ENCODE measurements around the gene RNF31. TPM values are rescaled to one million over a fixed set of nuclear protein-coding genes. Genes with fewer than 3 reads are reported as not detected.

RNF31 gene
- total and polyA plus RNA-seq, 2 experiments from 2014 or later: 27.8 to 29.7 TPM

- Histone ChIP-seq H4K20me1 (ENCODE audit: insufficient read depth, poor library complexity, severe bottlenecking) (no peaks in the 10 kb centered on the region), H3K4me3 (peak overlapping the region; percentile 44), H3K79me2 (peaks cover 20% of the 10 kb centered on the region), H2AFZ (peak overlapping the region; percentile 63), H3K4me1 (ENCODE audit: insufficient read depth) (peaks cover 9% of the 10 kb centered on the region), H3K27ac (peak overlapping the region; percentile 98), H3K36me3 (replicated peaks; ENCODE audit: insufficient read depth, low read depth) (no peaks in the 10 kb centered on the region), H3K27me3 (no peaks in the 10 kb centered on the region), H3K9me3 (ENCODE audit: low read depth) (no peaks in the 10 kb centered on the region), H3K4me2 (peak overlapping the region; percentile 77), H3K9me2 (replicated peaks; ENCODE audit: insufficient read depth) (no peaks in the 10 kb centered on the region)
- DNase-seq (ENCODE audit: low spot score): peak; percentile 94
- under 1% methylated on average over 40 of the region's 42 CpGs for WGBS (ENCODE audit: low lambda C conversion rate, missing lambda C conversion rate)
- no peak for TF ChIP-seq EZH2 (IDR thresholded peaks at IDR 0.05; ENCODE audit: borderline replicate concordance)
- TF ChIP-seq EZH2phosphoT487 (IDR thresholded peaks at IDR 0.05; ENCODE audit: low read depth, severe bottlenecking, unreplicated experiment): no peak
- TF ChIP-seq CTCF (IDR thresholded peaks at IDR 0.05; ENCODE audit: poor library complexity): no peak
Measured at GRCh38 chr14:24113801-24114531, 33.3 kb upstream of the RNF31 start.

GRCh38 chr14:24114532-24115421, 32.5 kb upstream of the RNF31 start, which contains the start of the genes DCAF11 and NRL:
Gene DCAF11, plus strand, starts transcription at chr14:24114777. Its CDS starts 818 bp downstream, at chr14:24115595.
Gene NRL, minus strand, starts transcription at chr14:24114949. Its CDS starts 32,101 bp downstream, at chr14:24082848.
- TF ChIP-seq EZH2 (IDR thresholded peaks at IDR 0.05; ENCODE audit: borderline replicate concordance): no peak
- TF ChIP-seq CTCF (IDR thresholded peaks at IDR 0.05; ENCODE audit: poor library complexity): no peak
- TF ChIP-seq EZH2phosphoT487 (IDR thresholded peaks at IDR 0.05; ENCODE audit: low read depth, severe bottlenecking, unreplicated experiment): no peak
- Histone ChIP-seq H3K9me2 (replicated peaks; ENCODE audit: insufficient read depth) (no peaks in the 10 kb centered on the region), H4K20me1 (ENCODE audit: insufficient read depth, poor library complexity, severe bottlenecking) (no peaks in the 10 kb centered on the region), H3K79me2 (peaks cover 20% of the 10 kb centered on the region), H3K4me3 (peak within 1 kb of the TSS; percentile 44), H3K4me1 (ENCODE audit: insufficient read depth) (peaks cover 9% of the 10 kb centered on the region), H2AFZ (peak within 1 kb of the TSS; percentile 63), H3K27me3 (no peaks in the 10 kb centered on the region), H3K27ac (peak within 1 kb of the TSS; percentile 98), H3K4me2 (peak within 1 kb of the TSS; percentile 79), H3K9me3 (ENCODE audit: low read depth) (no peaks in the 10 kb centered on the region), H3K36me3 (replicated peaks; ENCODE audit: insufficient read depth, low read depth) (no peaks in the 10 kb centered on the region)
- WGBS (ENCODE audit: low lambda C conversion rate, missing lambda C conversion rate): under 1% methylated on average over 63 of the region's 65 CpGs
- DNase-seq (ENCODE audit: low spot score): peak; percentile 99

GRCh38 chr14:24115422-24116127, 31.7 kb upstream of the RNF31 start:
- H3K9me3 ChIP-seq (ENCODE audit: low read depth): no peaks in the 10 kb centered on the region
- H3K9me2 ChIP-seq (replicated peaks; ENCODE audit: insufficient read depth): no peaks in the 10 kb centered on the region
- 4% methylated on average over 14 of the region's 14 CpGs for WGBS (ENCODE audit: low lambda C conversion rate, missing lambda C conversion rate)
- TF ChIP-seq CTCF (IDR thresholded peaks at IDR 0.05; ENCODE audit: poor library complexity): no peak
- TF ChIP-seq EZH2phosphoT487 (IDR thresholded peaks at IDR 0.05; ENCODE audit: low read depth, severe bottlenecking, unreplicated experiment): no peak
- TF ChIP-seq EZH2 (IDR thresholded peaks at IDR 0.05; ENCODE audit: borderline replicate concordance): no peak
- no peaks in the 10 kb centered on the region for H4K20me1 ChIP-seq (ENCODE audit: insufficient read depth, poor library complexity, severe bottlenecking)
- H3K27me3 ChIP-seq: no peaks in the 10 kb centered on the region
- H3K27ac ChIP-seq: peak overlapping the region; percentile 65
- H3K4me2 ChIP-seq: peak overlapping the region; percentile 79
- peaks cover 17% of the 10 kb centered on the region for H3K79me2 ChIP-seq
- H3K4me3 ChIP-seq: peak overlapping the region; percentile 7
- peak overlapping the region; percentile 7 for H2AFZ ChIP-seq
- no peaks in the 10 kb centered on the region for H3K36me3 ChIP-seq (replicated peaks; ENCODE audit: insufficient read depth, low read depth)
- no peak for DNase-seq (ENCODE audit: low spot score)
- peaks cover 9% of the 10 kb centered on the region for H3K4me1 ChIP-seq (ENCODE audit: insufficient read depth)
